ENCODE data around the gene PALLD. TPM values are rescaled to one million over a fixed set of nuclear protein-coding genes. Genes with fewer than 3 reads are reported as not detected.

Gene PALLD
- total and polyA plus RNA-seq, 2 of the 13 experiments (the other 11 are each of a cell fraction or from before 2014, with no cell fraction given) = 0.50 to 1.5 TPM

DNA sequence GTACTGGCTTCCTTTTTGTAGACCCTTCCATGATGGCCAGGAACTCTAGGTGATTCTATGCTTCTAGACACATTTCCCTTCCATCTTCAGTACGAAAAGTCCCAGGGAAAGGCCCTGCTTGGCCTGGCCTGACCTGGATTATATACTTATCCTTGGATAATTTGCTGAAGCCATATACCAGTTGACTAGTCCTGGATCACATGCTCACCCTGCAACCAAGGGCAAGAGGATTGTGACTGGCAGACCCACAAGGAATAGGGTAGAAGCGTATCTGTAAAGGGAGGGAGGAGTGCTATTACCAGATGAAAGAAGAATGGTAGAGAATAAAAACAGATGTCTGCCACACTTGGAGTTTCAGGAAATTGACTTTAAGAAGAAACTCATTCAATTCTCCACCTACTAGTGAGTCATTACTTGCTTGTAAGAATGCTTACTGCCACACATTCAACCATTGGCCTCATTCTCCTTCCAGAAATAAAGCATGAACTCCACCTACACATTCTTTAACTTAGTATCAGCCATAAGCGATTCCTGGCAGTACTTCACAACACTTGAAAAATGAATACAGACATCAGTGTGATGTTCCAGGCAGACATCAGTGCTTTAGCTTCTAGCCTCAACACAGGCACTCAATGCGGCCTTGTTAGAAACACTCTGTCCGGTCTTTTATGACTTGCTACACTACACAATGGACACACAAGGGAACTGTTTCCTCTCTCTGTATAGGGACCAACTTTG is 371.4 kb downstream of the PALLD start (continued):
- TF ChIP-seq, protein P1, sequence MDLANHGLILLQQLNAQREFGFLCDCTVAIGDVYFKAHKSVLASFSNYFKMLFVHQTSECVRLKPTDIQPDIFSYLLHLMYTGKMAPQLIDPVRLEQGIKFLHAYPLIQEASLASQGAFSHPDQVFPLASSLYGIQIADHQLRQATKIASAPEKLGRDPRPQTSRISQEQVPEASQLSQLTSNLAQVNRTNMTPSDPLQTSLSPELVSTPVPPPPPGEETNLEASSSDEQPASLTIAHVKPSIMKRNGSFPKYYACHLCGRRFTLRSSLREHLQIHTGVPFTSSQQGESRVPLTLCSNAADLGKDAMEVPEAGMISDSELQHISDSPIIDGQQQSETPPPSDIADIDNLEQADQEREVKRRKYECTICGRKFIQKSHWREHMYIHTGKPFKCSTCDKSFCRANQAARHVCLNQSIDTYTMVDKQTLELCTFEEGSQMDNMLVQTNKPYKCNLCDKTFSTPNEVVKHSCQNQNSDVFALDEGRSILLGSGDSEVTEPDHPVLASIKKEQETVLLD (CRISPR knock-in tag; IDR thresholded peaks at IDR 0.05; ENCODE audit: low read depth) = no peak
- TF ChIP-seq STAG1 (CRISPR knock-in tag; IDR thresholded peaks at IDR 0.05) (no peak), TRIM24 (CRISPR knock-in tag; IDR thresholded peaks at IDR 0.05) (no peak), JUN (CRISPR knock-in tag; IDR thresholded peaks at IDR 0.05) (no peak), ZNF235 (CRISPR knock-in tag; IDR thresholded peaks at IDR 0.05; ENCODE audit: borderline replicate concordance) (no peak), HNRNPUL1 (IDR thresholded peaks at IDR 0.05; ENCODE audit: low read depth, low read length) (no peak), MIER2 (CRISPR knock-in tag; IDR thresholded peaks at IDR 0.05) (no peak)
- TF ChIP-seq, protein P2, sequence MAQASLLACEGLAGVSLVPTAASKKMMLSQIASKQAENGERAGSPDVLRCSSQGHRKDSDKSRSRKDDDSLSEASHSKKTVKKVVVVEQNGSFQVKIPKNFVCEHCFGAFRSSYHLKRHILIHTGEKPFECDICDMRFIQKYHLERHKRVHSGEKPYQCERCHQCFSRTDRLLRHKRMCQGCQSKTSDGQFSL (CRISPR knock-in tag; IDR thresholded peaks at IDR 0.05) = no peak
- TF ChIP-seq, protein P3, sequence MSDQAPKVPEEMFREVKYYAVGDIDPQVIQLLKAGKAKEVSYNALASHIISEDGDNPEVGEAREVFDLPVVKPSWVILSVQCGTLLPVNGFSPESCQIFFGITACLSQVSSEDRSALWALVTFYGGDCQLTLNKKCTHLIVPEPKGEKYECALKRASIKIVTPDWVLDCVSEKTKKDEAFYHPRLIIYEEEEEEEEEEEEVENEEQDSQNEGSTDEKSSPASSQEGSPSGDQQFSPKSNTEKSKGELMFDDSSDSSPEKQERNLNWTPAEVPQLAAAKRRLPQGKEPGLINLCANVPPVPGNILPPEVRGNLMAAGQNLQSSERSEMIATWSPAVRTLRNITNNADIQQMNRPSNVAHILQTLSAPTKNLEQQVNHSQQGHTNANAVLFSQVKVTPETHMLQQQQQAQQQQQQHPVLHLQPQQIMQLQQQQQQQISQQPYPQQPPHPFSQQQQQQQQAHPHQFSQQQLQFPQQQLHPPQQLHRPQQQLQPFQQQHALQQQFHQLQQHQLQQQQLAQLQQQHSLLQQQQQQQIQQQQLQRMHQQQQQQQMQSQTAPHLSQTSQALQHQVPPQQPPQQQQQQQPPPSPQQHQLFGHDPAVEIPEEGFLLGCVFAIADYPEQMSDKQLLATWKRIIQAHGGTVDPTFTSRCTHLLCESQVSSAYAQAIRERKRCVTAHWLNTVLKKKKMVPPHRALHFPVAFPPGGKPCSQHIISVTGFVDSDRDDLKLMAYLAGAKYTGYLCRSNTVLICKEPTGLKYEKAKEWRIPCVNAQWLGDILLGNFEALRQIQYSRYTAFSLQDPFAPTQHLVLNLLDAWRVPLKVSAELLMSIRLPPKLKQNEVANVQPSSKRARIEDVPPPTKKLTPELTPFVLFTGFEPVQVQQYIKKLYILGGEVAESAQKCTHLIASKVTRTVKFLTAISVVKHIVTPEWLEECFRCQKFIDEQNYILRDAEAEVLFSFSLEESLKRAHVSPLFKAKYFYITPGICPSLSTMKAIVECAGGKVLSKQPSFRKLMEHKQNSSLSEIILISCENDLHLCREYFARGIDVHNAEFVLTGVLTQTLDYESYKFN (CRISPR knock-in tag; conservative IDR thresholded peaks at IDR 0.05) = no peak
